ENCODE data around the gene RAPGEF2.
"Not testable (repeated sequence)": the region's sequence is repeated elsewhere in the genome, so short reads cannot be mapped to it uniquely, and the experiment has no call there.

RAPGEF2 gene

DNA sequence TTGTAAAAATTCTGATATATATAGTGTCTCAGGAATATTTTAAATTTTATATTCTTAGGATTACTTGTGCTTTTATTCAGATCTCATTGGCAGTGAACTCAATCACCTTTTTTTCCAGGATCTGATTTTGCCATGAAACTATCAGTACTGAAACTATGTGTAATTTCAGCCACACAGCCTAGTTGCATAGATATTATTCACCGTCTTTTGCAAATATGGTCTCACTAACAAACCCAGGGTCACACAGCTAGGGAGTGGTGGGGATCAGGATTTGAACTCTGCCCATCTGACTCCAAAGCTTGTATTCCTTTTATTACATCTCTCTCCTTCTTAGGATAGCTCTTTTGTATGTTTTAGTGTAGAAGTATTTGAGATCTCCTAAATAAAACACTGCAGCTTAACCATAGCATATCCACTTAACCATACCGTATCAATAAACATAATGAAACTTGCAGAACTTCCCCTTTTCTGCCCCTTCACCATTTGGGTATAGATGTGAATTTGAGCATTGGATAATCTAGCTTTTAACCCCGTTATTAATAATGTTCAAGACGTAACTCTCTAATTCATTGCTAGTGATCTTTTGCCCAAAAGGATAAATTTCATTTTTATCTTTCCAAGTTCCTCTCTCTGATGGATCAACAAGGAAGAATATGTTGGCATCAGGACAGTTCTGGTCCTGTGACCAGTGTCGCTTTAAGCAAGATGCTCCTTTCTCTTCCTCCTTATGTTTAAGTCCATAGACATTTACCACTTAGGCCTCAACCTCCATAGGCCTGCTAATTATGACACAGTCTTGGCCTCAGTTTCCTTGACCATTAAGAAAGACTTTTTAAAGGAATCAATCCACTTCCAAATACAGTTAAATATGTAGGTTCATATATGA, 74.6 kb downstream of the RAPGEF2 start:
- no peak overlapping the region for H3K27ac ChIP-seq
- no peak for TF ChIP-seq ZFX (IDR thresholded peaks at IDR 0.05; ENCODE audit: borderline replicate concordance)
- TF ChIP-seq, protein P1, sequence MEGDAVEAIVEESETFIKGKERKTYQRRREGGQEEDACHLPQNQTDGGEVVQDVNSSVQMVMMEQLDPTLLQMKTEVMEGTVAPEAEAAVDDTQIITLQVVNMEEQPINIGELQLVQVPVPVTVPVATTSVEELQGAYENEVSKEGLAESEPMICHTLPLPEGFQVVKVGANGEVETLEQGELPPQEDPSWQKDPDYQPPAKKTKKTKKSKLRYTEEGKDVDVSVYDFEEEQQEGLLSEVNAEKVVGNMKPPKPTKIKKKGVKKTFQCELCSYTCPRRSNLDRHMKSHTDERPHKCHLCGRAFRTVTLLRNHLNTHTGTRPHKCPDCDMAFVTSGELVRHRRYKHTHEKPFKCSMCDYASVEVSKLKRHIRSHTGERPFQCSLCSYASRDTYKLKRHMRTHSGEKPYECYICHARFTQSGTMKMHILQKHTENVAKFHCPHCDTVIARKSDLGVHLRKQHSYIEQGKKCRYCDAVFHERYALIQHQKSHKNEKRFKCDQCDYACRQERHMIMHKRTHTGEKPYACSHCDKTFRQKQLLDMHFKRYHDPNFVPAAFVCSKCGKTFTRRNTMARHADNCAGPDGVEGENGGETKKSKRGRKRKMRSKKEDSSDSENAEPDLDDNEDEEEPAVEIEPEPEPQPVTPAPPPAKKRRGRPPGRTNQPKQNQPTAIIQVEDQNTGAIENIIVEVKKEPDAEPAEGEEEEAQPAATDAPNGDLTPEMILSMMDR (IDR thresholded peaks at IDR 0.05), result no peak

DNA sequence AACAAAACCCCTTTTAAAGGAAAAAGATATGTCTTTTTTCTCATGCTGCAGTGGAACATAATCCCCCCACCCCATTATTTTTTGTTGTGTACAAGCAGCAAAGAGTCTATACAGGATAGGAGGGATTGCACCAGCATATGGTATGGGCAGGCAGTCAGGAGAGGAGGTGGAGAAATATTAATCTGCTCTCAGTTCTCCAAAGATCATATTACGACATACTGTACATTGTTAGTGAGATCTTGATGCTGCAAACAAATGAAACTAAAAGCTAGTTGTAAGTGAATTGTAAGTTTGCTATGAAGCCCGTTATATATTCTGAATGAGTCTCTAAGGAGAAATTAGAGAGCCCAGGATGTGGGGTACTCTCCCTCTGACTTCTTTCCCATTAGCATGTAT, 75.3 kb downstream of the RAPGEF2 start:
- no peak for TF ChIP-seq ZFX (IDR thresholded peaks at IDR 0.05; ENCODE audit: borderline replicate concordance)
- TF ChIP-seq, protein P1 (IDR thresholded peaks at IDR 0.05), result no peak
- H3K27ac ChIP-seq, result no peak overlapping the region

DNA sequence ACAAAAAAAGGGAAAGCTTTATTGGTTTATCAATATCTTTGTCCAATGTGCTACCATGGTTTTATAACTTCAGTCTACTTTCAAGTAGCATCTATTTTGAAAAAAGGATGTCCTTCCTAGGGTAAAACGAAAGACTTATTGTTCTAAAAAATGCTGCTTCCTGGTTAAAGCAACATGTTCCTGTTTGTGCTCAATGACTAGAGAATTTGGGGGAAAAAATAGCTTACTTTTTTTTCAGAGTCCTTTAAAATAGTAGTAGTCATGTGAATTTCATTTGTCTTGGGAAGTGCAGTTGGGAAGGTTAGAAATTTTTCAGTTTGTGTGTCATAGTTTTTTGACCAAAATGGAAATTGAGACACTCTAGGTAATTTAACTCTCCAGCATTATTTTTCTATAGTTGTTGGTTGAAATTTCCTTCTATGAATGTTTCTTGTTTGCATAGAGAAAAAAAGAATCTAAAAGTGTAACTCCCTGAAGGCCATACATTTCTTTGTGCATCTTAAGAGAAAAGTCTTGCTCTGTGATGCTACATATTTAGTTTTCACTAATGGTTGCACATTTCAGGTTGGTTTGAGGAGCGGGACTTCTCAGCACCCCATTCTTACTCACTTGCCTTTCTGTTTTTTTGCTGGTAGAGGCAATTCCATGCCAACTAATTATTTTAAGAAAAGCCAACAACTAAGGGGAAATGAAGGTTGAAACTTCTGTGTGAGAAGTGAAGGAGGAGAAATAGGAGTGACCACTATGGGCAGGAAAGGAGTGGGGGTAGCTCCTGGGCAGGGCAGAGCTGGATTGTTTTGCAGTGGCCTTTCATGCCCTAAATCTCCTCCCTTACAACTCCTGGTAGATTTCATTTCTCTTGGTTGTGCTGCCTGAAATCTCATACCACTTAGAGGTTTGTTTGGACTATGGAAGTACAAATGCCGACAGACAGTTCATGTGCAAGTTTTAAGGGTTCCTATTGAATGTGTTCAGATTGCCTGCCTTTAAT, 76.4 kb downstream of the RAPGEF2 start:
- TF ChIP-seq, protein P1 (IDR thresholded peaks at IDR 0.05), result no peak
- TF ChIP-seq ZFX (IDR thresholded peaks at IDR 0.05; ENCODE audit: borderline replicate concordance), result no peak
- H3K27ac ChIP-seq, result no peak overlapping the region

DNA sequence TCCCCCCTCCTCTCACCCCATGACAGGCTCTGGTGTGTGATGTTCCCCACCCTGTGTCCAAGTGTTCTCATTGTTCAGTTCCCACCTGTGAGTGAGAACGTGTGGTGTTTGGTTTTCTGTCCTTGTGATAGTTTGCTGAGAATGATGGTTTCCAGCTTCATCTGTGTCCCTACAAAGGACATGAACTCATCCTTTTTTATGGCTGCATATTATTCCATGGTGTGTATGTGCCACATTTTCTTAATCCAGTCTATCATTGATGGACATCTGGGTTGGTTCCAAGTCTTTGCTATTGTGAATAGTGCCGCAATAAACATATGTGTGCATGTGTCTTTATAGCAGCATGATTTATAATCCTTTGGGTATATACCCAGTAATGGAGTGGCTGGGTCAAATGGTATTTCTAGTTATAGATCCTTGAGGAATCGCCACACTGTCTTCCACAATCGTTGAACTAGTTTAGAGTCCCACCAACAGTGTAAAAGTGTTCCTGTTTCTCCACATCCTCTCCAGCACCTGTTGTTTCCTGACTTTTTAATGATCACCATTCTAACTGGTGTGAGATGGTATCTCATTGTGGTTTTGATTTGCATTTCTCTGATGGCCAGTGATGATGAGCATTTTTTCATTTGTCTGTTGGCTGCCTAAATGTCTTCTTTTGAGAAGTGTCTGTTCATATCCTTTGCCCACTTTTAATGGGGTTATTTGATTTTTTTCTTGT, 81.2 kb downstream of the RAPGEF2 start:
- H3K27ac ChIP-seq, result not testable (repeated sequence)

DNA sequence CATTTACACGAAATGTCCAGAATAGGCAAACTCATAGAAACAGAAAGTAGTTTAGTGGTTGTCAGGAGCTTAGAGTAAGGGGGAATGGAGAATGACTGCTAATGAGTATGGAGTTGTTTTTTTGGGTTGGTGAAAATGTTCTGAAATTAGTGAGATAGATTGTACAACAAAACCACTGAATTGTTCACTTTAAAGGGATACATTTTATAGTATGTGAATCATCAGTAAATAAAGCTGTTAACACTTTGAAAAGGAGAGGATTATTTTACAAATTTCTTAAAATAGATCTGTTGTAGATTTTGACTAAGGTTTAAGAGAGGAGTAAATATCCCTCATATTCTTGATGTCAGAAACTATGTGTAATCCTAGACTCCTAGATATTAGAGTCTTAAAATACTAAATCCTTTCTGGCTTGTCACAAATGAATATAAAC, 82.7 kb downstream of the RAPGEF2 start:
- TF ChIP-seq, protein P1 (IDR thresholded peaks at IDR 0.05), result no peak
- no peak for TF ChIP-seq ZFX (IDR thresholded peaks at IDR 0.05; ENCODE audit: borderline replicate concordance)
- H3K27ac ChIP-seq, result no peak overlapping the region

DNA sequence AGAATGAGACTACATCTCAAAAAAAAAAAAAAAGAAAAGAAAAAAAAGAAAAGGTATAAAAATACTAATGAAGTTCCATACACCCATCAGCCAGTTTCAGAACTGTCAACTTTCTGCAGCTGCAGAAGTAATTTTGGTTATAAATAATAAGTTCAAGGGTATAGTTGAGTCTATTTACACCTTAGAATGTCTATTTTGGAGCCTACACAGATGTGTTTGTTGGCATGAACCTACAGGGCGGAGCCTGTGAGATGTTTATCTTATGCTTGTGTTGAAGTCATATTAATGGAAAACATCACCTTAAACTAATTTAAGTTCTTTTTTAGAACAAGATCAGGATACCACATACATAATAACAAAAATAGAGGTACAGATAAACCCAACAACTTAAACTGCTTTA, 85.8 kb downstream of the RAPGEF2 start:
- no peak for TF ChIP-seq ZFX (IDR thresholded peaks at IDR 0.05; ENCODE audit: borderline replicate concordance)
- TF ChIP-seq, protein P1 (IDR thresholded peaks at IDR 0.05), result no peak
- H3K27ac ChIP-seq, result no peak overlapping the region

DNA sequence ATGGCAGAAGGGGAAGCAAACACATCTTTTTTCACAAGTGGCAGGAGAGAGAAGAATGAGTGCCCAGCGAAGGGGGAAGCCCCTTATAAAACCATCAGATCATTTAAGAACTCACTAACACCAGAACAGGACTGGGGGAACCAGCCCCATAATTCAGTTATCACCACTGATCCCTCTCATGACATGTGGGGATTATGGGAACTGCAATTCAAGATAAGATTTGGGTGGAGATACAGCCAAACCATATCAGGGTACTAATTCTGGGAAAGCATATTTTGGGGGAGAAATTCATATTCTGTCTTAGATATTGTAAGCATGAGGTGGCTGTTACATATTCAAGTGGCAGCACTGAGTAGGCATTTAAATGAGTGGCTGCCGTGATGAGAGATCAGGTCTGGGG, 87.8 kb downstream of the RAPGEF2 start:
- TF ChIP-seq, protein P1 (IDR thresholded peaks at IDR 0.05), result no peak
- no peak for TF ChIP-seq ZFX (IDR thresholded peaks at IDR 0.05; ENCODE audit: borderline replicate concordance)
- H3K27ac ChIP-seq, result no peak overlapping the region

Data from 22Rv1 (cell line).